NCI-H1092 (cell line): ENCODE data around the gene SPATA3.

Experiments used
- DNase-seq: peaks from one replicate; lab custom pipeline; 2025; lab: John Stamatoyannopoulos, UW

The SPATA3 gene

DNA sequence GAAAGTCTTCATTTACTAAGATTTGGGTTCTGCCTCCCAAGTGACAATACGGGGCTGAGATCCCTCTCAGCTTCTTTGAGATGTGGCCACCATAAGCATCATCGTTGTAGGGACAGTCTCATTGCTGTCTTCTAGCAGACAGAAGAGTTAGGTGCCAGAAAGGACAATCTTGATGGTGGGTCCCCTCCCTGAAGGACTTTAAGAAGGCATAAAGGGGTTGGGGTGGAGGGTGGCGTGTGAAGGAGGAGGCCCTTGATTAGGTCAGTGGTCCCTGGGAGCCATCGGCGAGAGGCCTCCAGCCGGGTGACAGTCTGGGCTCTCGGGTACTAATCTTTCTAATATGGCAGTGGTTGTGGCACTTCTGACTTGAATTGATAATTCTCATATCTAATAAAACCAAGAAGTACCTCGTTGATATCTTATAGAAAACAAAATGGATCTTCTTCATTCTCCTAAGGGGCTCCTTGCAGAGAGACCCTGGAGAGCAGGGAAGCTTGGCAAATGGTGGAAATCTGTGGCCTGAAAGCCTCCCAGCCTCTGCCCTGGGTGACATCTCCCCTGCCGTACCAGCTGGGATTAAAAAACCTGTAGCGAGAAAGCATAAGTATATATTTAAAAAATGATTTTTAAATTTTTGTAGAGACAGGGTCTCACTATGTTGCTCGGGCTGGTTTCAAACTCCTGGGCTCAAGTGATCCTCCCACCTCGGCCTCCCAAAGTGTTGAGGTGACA, 53.5 kb downstream of the SPATA3 start:
- no peak for DNase-seq

DNA sequence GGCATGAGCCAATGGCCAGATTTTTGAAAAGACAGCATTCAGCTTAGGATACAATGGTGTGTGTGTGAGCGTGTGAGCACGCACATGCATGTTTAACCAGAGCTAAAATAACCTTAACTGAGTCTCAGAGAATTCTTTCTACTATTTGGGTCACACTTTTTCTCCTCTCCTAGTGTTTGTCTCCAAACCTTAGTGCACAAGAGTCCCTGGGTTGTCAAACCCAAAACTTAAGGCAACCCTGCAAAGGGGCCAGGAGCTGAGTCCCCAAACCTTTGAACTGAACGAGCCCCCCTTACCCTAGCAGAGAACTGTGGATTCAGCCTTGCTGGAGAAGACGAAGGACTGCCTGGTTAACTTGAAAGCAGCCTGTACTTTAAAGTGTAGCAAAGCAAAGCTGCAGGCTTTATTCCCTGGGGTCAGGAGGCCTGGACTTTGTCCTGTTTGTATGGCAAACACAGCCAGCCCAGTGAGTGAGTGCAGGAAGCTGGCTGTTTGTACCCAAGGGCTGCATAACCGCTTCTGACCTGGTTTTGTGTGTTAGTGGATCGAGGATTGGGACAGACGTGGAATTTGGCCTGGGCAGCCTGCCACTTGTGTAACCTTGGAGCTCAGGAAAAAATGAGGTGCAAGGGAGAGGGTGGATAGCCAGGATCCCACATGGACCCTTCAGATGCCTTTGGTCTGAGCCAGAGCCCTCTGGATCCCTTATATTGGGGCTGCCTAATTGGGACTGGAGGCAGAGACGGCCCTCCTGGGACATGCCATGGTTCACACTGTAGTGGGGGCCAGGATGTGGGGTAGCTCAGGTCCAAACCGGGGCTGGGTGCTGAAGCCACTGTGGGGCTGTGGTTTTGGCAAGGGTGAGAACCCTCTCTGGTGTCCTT, 54.3 kb downstream of the SPATA3 start:
- DNase-seq: no peak

DNA sequence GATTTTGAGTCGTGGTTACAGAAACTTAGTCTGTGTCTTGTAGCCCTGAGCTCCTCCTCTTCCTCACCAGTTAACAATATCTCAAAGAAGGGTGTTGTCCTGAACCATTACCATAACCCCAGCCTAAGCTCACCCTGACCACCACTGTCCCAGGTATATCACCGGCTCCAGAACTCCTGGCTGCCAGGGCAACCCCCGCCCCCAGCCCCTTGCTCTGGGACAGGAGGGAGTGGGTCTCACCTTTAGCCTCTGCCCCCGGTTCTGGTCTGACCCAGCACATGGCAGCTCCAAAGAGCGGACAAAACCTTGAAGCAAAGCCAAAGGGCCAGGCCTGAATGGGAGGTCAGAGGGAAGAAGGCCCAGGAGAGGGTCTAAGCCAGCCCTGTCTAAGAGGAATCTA, 55.2 kb downstream of the SPATA3 start:
- DNase-seq: no peak

DNA sequence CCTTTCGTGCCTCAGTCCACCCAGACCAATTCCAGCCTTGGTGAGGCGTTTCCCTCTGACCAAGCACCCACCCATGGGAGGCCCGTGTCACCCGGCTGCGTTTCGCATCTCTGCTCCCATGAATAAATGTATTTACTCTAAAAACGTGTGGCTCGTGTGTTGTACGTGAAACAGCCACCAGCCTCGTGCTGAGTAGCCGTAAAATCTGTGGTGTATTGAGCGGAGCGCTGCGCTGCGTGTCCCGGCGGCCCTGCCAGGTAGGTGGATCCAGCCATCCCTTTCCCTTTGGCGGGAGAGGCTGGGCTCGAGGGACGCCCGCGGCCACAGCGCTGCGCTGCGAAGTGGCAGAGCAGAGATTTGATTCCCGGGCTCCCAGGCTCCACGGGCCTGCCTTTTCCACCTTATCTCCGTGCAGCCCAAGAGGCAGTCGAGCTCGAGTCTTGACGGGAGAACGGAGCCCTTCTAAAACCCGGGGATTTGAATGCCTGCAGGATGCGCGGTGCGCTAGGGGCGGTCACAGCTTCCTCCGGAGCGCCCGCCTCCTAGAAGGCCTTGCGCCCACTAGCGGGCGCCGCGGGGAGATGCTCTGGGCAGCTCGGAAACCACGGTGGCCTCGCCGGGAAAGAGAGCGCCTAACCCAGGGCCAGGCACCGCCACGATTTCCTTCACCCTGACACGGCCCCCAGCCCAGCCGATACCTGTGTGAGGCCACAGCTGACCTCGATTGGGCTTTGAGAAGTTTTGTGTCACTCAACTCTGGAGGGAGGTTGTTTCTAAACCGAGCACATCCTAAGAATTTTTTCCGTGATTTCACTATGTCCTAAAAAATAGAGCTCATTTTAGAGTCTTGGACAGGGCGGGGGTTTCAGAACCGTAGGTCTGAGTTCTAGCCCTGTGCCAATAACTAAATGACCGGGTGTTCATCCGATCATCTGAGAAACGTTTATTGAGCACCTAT, 56.9 kb downstream of the SPATA3 start:
- peak; percentile 67 for DNase-seq

DNA sequence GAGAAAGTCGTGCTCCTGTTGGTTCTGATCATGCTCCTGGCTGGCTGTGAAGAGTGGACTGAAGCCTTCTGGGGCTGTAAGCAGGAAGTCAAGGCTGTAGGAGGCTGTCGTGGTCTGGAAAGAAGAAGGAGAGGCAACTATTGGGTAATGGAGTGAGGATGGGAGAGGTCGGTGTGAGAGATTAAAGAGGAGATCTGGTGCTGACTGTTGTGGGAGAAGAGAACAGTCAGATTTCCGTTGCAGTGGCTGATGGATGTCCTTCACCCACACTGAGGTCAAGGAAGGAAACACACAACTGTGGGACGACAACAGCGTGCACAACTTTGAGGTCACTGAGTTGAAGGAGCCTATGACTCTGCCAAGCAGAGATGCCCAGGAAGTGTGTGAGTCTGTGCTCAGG, 57.9 kb downstream of the SPATA3 start:
- no peak for DNase-seq

DNA sequence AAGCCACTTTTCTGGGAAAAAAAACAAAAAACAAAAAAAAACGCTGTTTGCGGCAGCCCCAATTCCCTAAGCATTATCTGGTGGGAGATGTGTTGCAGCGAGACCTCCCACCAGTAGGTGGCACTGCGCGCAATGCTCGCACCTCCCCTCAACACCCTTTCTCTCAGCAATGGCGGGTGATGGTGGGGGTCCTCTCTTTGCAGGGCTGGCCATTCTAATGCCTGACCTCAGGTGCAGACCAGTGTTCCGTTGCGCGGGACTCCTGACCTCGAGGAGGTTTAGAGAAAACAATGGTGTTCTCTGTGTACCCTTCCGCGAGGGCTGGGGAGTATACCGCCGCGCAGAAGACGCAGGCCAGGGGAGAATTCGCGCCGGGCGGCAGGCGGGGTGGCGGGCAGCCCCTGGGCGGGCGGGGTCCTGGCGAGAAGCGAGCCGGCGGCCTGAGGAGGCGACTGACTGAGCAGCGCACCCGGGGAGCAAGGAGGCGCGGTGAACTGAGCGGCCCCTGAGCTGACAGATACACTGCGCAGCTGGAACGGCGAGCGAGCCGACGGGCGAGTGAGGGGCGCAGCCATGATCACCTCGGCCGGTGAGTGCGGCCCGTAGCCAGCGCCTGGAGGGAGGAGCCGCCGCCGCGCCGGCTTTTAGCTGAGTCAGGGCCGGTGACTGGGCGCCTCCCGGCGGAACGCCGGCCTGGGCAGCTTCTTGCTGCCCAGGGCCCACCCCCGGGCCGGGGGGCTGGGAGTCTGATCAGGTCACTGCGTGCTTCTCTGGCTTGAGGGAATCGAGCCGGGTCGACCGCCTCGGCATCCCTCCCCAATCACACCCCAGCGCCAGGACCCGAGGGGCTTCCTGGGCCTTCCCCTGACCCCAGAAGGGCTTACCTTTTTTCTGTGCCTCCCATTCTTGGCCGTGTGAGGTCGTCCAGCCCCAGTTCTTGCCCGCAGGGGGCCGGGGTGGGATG, 60.8 kb downstream of the SPATA3 start, which contains the start of gene PSMD1:
TSS of gene PSMD1 (plus strand) at position 415 of the 964 bp plus-strand sequence. CDS start at position 574, 159 bp downstream.
- DNase-seq: peak; percentile 84

DNA sequence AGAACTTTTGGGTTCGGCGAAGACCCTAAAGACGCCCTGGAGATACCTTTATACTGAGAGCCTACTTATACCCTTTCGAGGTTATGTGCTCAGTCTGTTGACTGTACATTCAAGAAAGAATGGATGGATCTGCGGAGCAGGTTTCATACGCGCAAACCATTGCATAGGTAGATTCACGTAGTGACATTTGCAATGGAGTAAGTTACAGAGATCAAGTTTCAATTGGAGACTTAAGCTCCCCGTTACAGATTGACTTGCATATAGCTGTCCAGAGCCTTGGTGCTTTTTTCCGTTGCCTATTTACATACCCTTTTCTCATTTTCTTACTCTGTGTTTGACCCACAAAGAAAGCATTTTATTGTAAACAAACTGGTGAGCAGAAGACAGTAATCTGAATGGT, 61.7 kb downstream of the SPATA3 start:
- DNase-seq: no peak
